ENCODE data around the gene DUSP28. TPM values are rescaled to one million over a fixed set of nuclear protein-coding genes. Genes with fewer than 3 reads are reported as not detected.
"Not testable (repeated sequence)": the region's sequence is repeated elsewhere in the genome, so short reads cannot be mapped to it uniquely, and the experiment has no call there.

Gene DUSP28
- total RNA-seq, 1 experiment from 2014 or later = 8.1 TPM

- peaks cover 88% of the 10 kb centered on the region for H3K36me3 ChIP-seq (ENCODE audit: insufficient read depth, low read length)
- H3K27ac ChIP-seq (ENCODE audit: low read length) = no peak overlapping the region
- H3K27me3 ChIP-seq (ENCODE audit: low read length) = no peaks in the 10 kb centered on the region
- H3K79me2 ChIP-seq (ENCODE audit: low read length) = peaks cover 70% of the 10 kb centered on the region
- no peak overlapping the region for H2AFZ ChIP-seq (ENCODE audit: low read length)
- no peaks in the 10 kb centered on the region for H4K20me1 ChIP-seq (ENCODE audit: insufficient read depth, low read depth, low read length)
- H3K9me2 ChIP-seq (replicated peaks; ENCODE audit: insufficient read depth, low read length) = no peaks in the 10 kb centered on the region
- peaks cover 32% of the 10 kb centered on the region for H3K9me3 ChIP-seq (ENCODE audit: low read length)
- no peaks in the 10 kb centered on the region for H3K4me1 ChIP-seq (ENCODE audit: low read length)
- no peak overlapping the region for H3K4me3 ChIP-seq (ENCODE audit: low read length)
- DNase-seq = no peak
- no peak overlapping the region for H3K9ac ChIP-seq (ENCODE audit: low read length)
- no peak overlapping the region for H3K4me2 ChIP-seq (ENCODE audit: low read depth, low read length, poor library complexity, severe bottlenecking)
Observed at GRCh38 chr2:240530181-240530580, 30.0 kb upstream of the DUSP28 start.

DNA sequence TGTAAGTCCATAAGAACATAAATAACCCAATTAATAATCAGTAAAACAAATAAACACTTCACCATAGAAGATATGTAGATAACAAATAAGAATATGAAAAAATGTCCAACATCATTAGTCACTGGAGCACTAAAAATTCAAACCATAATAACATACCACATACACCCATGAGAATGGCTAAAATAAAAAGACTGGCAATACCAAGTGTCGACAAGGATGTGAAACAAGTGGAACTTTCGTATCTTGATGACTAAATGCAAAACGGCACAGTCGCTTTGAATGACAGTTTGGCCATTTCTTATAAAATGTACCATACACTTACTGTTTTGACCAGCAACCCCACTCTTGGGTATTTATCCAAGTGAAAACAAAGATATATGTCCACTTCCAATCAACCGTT, 29.1 kb upstream of the DUSP28 start:
- Histone ChIP-seq H2AFZ (ENCODE audit: low read length) (no peak overlapping the region), H3K27me3 (ENCODE audit: low read length) (no peaks in the 10 kb centered on the region), H4K20me1 (ENCODE audit: insufficient read depth, low read depth, low read length) (no peaks in the 10 kb centered on the region), H3K4me2 (ENCODE audit: low read depth, low read length, poor library complexity, severe bottlenecking) (no peak overlapping the region), H3K36me3 (ENCODE audit: insufficient read depth, low read length) (peaks cover 88% of the 10 kb centered on the region), H3K27ac (ENCODE audit: low read length) (no peak overlapping the region), H3K4me1 (ENCODE audit: low read length) (no peaks in the 10 kb centered on the region), H3K9me3 (ENCODE audit: low read length) (peaks cover 24% of the 10 kb centered on the region), H3K4me3 (ENCODE audit: low read length) (no peak overlapping the region), H3K9ac (ENCODE audit: low read length) (no peak overlapping the region), H3K79me2 (ENCODE audit: low read length) (peaks cover 72% of the 10 kb centered on the region), H3K9me2 (replicated peaks; ENCODE audit: insufficient read depth, low read length) (no peaks in the 10 kb centered on the region)
- DNase-seq = no peak

DNA sequence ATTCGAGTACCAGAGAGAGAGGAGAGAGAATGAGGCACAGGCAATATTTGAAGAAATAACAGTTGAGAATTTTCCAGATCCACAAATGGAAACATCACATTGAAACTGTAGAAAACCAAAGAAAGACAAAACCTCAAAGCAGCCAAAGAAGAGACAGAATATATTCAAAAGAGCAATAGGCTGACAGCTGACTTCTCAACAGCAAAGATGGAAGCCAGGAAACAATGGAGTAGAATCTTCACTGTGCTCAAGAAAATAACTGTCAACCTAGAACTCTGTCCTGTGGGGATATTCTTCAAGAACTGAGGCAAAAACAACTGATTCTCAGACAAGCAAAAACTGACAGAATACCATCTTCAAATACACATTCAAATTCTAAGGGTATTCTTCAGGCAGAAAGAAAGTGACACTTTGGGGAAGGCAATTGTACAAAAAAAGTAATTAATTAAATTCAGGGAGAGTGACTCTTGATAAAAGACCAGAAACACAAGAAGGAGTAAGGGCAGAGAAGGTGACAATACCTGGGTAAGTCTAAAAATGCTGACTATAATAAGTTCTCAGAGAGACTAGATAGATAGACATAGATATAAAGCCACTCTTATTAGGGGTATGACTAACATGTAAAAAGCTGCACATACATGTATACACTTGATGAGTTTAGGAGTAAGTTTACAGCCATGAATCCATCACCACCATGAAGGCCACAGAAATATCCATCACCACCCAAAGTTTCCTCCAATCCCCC, 28.0 kb upstream of the DUSP28 start:
- Histone ChIP-seq H3K79me2 (ENCODE audit: low read length) (peaks cover 74% of the 10 kb centered on the region), H3K9ac (ENCODE audit: low read length) (no peak overlapping the region), H2AFZ (ENCODE audit: low read length) (no peak overlapping the region), H3K4me1 (ENCODE audit: low read length) (no peaks in the 10 kb centered on the region), H3K9me3 (ENCODE audit: low read length) (peaks cover 16% of the 10 kb centered on the region), H3K27me3 (ENCODE audit: low read length) (no peaks in the 10 kb centered on the region), H3K27ac (ENCODE audit: low read length) (no peak overlapping the region), H3K36me3 (ENCODE audit: insufficient read depth, low read length) (peaks cover 86% of the 10 kb centered on the region), H3K4me3 (ENCODE audit: low read length) (no peak overlapping the region), H3K4me2 (ENCODE audit: low read depth, low read length, poor library complexity, severe bottlenecking) (no peak overlapping the region), H3K9me2 (replicated peaks; ENCODE audit: insufficient read depth, low read length) (no peaks in the 10 kb centered on the region), H4K20me1 (ENCODE audit: insufficient read depth, low read depth, low read length) (no peaks in the 10 kb centered on the region)
- DNase-seq = no peak

GRCh38 chr2:240538031-240538780, 22.0 kb upstream of the DUSP28 start:
- DNase-seq = no peak
- Histone ChIP-seq H2AFZ (ENCODE audit: low read length) (no peak overlapping the region), H3K27ac (ENCODE audit: low read length) (no peak overlapping the region)

GRCh38 chr2:240539101-240539500, 21.1 kb upstream of the DUSP28 start:
- H3K27me3 ChIP-seq (ENCODE audit: low read length); H3K9me3 ChIP-seq (ENCODE audit: low read length); DNase-seq; H3K27ac ChIP-seq (ENCODE audit: low read length); H3K9me2 ChIP-seq (replicated peaks; ENCODE audit: insufficient read depth, low read length); H3K4me2 ChIP-seq (ENCODE audit: low read depth, low read length, poor library complexity, severe bottlenecking); H3K4me1 ChIP-seq (ENCODE audit: low read length); H3K4me3 ChIP-seq (ENCODE audit: low read length); H2AFZ ChIP-seq (ENCODE audit: low read length); H4K20me1 ChIP-seq (ENCODE audit: insufficient read depth, low read depth, low read length); H3K9ac ChIP-seq (ENCODE audit: low read length): not testable (repeated sequence)
- peaks cover 62% of the 10 kb centered on the region for H3K36me3 ChIP-seq (ENCODE audit: insufficient read depth, low read length)
- peaks cover 66% of the 10 kb centered on the region for H3K79me2 ChIP-seq (ENCODE audit: low read length)

More at GRCh38 chr2:240538031-240538780, 22.0 kb upstream of the DUSP28 start:
- Histone ChIP-seq H3K36me3 (ENCODE audit: insufficient read depth, low read length) (peaks cover 64% of the 10 kb centered on the region), H3K9me2 (replicated peaks; ENCODE audit: insufficient read depth, low read length) (no peaks in the 10 kb centered on the region), H4K20me1 (ENCODE audit: insufficient read depth, low read depth, low read length) (no peaks in the 10 kb centered on the region), H3K79me2 (ENCODE audit: low read length) (peaks cover 68% of the 10 kb centered on the region), H3K27me3 (ENCODE audit: low read length) (no peaks in the 10 kb centered on the region), H3K4me3 (ENCODE audit: low read length) (no peak overlapping the region), H3K9me3 (ENCODE audit: low read length) (no peaks in the 10 kb centered on the region), H3K4me1 (ENCODE audit: low read length) (no peaks in the 10 kb centered on the region), H3K4me2 (ENCODE audit: low read depth, low read length, poor library complexity, severe bottlenecking) (no peak overlapping the region), H3K9ac (ENCODE audit: low read length) (no peak overlapping the region)

GRCh38 chr2:240539906-240540305, 20.3 kb upstream of the DUSP28 start:
- no peaks in the 10 kb centered on the region for H3K9me3 ChIP-seq (ENCODE audit: low read length)
- peaks cover 61% of the 10 kb centered on the region for H3K79me2 ChIP-seq (ENCODE audit: low read length)
- H4K20me1 ChIP-seq (ENCODE audit: insufficient read depth, low read depth, low read length) = no peaks in the 10 kb centered on the region
- no peak overlapping the region for H3K4me2 ChIP-seq (ENCODE audit: low read depth, low read length, poor library complexity, severe bottlenecking)
- peaks cover 56% of the 10 kb centered on the region for H3K36me3 ChIP-seq (ENCODE audit: insufficient read depth, low read length)
- H2AFZ ChIP-seq (ENCODE audit: low read length) = no peak overlapping the region
- no peaks in the 10 kb centered on the region for H3K27me3 ChIP-seq (ENCODE audit: low read length)
- no peak overlapping the region for H3K4me3 ChIP-seq (ENCODE audit: low read length)
- H3K27ac ChIP-seq (ENCODE audit: low read length) = no peak overlapping the region
- DNase-seq = no peak
- H3K9ac ChIP-seq (ENCODE audit: low read length) = no peak overlapping the region
- no peaks in the 10 kb centered on the region for H3K4me1 ChIP-seq (ENCODE audit: low read length)
- no peaks in the 10 kb centered on the region for H3K9me2 ChIP-seq (replicated peaks; ENCODE audit: insufficient read depth, low read length)

DNA sequence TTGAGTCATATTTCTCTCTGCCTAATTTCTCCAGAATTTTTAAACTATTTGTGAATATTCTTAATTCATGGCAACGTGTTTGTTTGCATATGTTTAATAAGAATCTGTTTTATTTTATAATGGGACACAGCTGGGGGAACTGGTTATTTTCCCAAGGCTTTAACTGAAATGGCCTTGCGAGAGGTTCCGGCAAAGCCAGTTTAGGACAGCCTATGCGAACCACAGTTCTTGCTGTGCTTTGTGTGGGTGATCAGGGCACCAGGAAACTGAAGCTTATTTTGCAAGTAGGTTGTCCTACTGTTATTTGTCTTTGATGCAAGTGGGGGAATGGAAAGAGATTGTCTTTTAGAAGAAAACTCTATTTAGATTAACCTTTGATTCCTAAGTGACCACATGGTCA, 8.9 kb upstream of the DUSP28 start:
- H3K9me3 ChIP-seq (ENCODE audit: low read length) = peaks cover 4% of the 10 kb centered on the region
- H3K27me3 ChIP-seq (ENCODE audit: low read length) = no peaks in the 10 kb centered on the region
- H3K27ac ChIP-seq (ENCODE audit: low read length) = no peak overlapping the region
- no peak overlapping the region for H3K4me2 ChIP-seq (ENCODE audit: low read depth, low read length, poor library complexity, severe bottlenecking)
- DNase-seq = no peak
- H3K9me2 ChIP-seq (replicated peaks; ENCODE audit: insufficient read depth, low read length) = no peaks in the 10 kb centered on the region
- no peaks in the 10 kb centered on the region for H4K20me1 ChIP-seq (ENCODE audit: insufficient read depth, low read depth, low read length)
- H3K4me1 ChIP-seq (ENCODE audit: low read length) = no peaks in the 10 kb centered on the region
- peaks cover 51% of the 10 kb centered on the region for H3K36me3 ChIP-seq (ENCODE audit: insufficient read depth, low read length)
- H3K9ac ChIP-seq (ENCODE audit: low read length) = no peak overlapping the region
- no peak overlapping the region for H3K4me3 ChIP-seq (ENCODE audit: low read length)
- peaks cover 57% of the 10 kb centered on the region for H3K79me2 ChIP-seq (ENCODE audit: low read length)
- no peak overlapping the region for H2AFZ ChIP-seq (ENCODE audit: low read length)

GRCh38 chr2:240551811-240552210, 8.3 kb upstream of the DUSP28 start:
- no peaks in the 10 kb centered on the region for H4K20me1 ChIP-seq (ENCODE audit: insufficient read depth, low read depth, low read length)

More at GRCh38 chr2:240551811-240552210, 8.3 kb upstream of the DUSP28 start:
- Histone ChIP-seq H3K4me1 (ENCODE audit: low read length) (no peaks in the 10 kb centered on the region), H3K79me2 (ENCODE audit: low read length) (peaks cover 63% of the 10 kb centered on the region), H3K27ac (ENCODE audit: low read length) (no peak overlapping the region), H3K9ac (ENCODE audit: low read length) (no peak overlapping the region), H3K4me2 (ENCODE audit: low read depth, low read length, poor library complexity, severe bottlenecking) (no peak overlapping the region), H3K9me3 (ENCODE audit: low read length) (peaks cover 4% of the 10 kb centered on the region), H3K9me2 (replicated peaks; ENCODE audit: insufficient read depth, low read length) (no peaks in the 10 kb centered on the region), H3K27me3 (ENCODE audit: low read length) (no peaks in the 10 kb centered on the region), H3K4me3 (ENCODE audit: low read length) (no peak overlapping the region), H3K36me3 (ENCODE audit: insufficient read depth, low read length) (peaks cover 55% of the 10 kb centered on the region), H2AFZ (ENCODE audit: low read length) (no peak overlapping the region)
- DNase-seq = no peak

Measured in Karpas-422 (cell line).